Measurements from ENCODE around the gene RNF149. TPM values are rescaled to one million over a fixed set of nuclear protein-coding genes. Genes with fewer than 3 reads are reported as not detected.

Gene RNF149
- total and polyA plus RNA-seq, 2 experiments from 2014 or later, result 38.8 to 47.6 TPM

- peaks cover 4% of the 10 kb centered on the region; the same call in 1 of the 2 replicates for H3F3A ChIP-seq (replicated peaks; ENCODE audit: low read depth)
- DNase-seq (ENCODE audit: low spot score) (peak; percentile 31), ATAC-seq (peak; percentile 44; the same call in 2 of the 3 replicates)
- peaks cover 70% of the 10 kb centered on the region for H3K36me3 Mint-ChIP-seq (ENCODE audit: low read depth)
- H3K79me2 ChIP-seq (replicated peaks; ENCODE audit: insufficient read depth), result peaks cover 4% of the 10 kb centered on the region
- H2AFZ ChIP-seq, result no peak overlapping the region
- no peak for TF ChIP-seq NANOG (IDR thresholded peaks at IDR 0.05; ENCODE audit: borderline replicate concordance)
- no peak for TF ChIP-seq REST (IDR thresholded peaks at IDR 0.05; ENCODE audit: unreplicated experiment)
- no peak for TF ChIP-seq EZH2phosphoT487 (IDR thresholded peaks at IDR 0.05; ENCODE audit: unreplicated experiment)
- TF ChIP-seq ETS1 (IDR thresholded peaks at IDR 0.05), result no peak
- no peak for TF ChIP-seq POLR2AphosphoS5 (IDR thresholded peaks at IDR 0.05; ENCODE audit: low read depth)
- TF ChIP-seq EZH2 (IDR thresholded peaks at IDR 0.05; ENCODE audit: low read depth, unreplicated experiment), result no peak
- no peak for TF ChIP-seq CREB1 (CRISPR knock-in tag; IDR thresholded peaks at IDR 0.05; ENCODE audit: low read depth)
- TF ChIP-seq ZNF114 (CRISPR knock-in tag; IDR thresholded peaks at IDR 0.05), result no peak
- TF ChIP-seq JUNB (IDR thresholded peaks at IDR 0.05; ENCODE audit: unreplicated experiment), result no peak
- TF ChIP-seq ZNF462 (CRISPR knock-in tag; IDR thresholded peaks at IDR 0.05), result no peak
- no peak for TF ChIP-seq ZNF331 (CRISPR knock-in tag; IDR thresholded peaks at IDR 0.05; ENCODE audit: low read depth)
- TF ChIP-seq STAT1 (IDR thresholded peaks at IDR 0.05; ENCODE audit: unreplicated experiment), result no peak
- TF ChIP-seq CTCF (conservative IDR thresholded peaks at IDR 0.05; ENCODE audit: low read depth in 2 of 2), result no peak
- H3K4me1 Mint-ChIP-seq, result peaks cover 13% of the 10 kb centered on the region; the same call in 2 of the 3 replicates
- H3K9me2 ChIP-seq (ENCODE audit: insufficient read depth), result no peaks in the 10 kb centered on the region
- 0 out of 2 replicates have a peak, but pooled peaks cover 4% of the 10 kb centered on the region for H4K20me1 ChIP-seq (replicated peaks; ENCODE audit: insufficient read depth)
- H3K27ac ChIP-seq (ENCODE audit: low read depth), result peak overlapping the region; percentile 24; the same call in 1 of the 2 replicates
- no peaks in the 10 kb centered on the region for H3K27me3 ChIP-seq (ENCODE audit: insufficient read depth)
- no peaks in the 10 kb centered on the region for H3K4me1 ChIP-seq (ENCODE audit: insufficient read depth)
- H3K9me3 Mint-ChIP-seq, result no peaks in the 10 kb centered on the region
- no peak overlapping the region for H3K4me2 ChIP-seq
- no peak overlapping the region for H3K4me3 ChIP-seq
- no peaks in the 10 kb centered on the region for H3K27me3 Mint-ChIP-seq (ENCODE audit: insufficient read depth, low read depth, poor library complexity)
- no peak overlapping the region for H3K4me3 Mint-ChIP-seq
- H3K27ac Mint-ChIP-seq, result no peak overlapping the region; the same call in 1 of the 2 replicates
- peaks cover 44% of the 10 kb centered on the region for H3K36me3 ChIP-seq (ENCODE audit: insufficient read depth)
Observed at GRCh38 chr2:101265893-101266499, 42.5 kb downstream of the RNF149 start.
